ENCODE data around the gene SPINT3.

GRCh38 chr20:45501600-45501999, 13.8 kb downstream of the SPINT3 start:
- TF ChIP-seq CTCF (IDR thresholded peaks at IDR 0.05; ENCODE audit: low read depth, low read length, poor library complexity, severe bottlenecking) = no peak
- TF ChIP-seq EZH2phosphoT487 (IDR thresholded peaks at IDR 0.05; ENCODE audit: borderline replicate concordance, low read length) = no peak

Data from DOHH2 (cell line).